ENCODE results near the gene EFNA1.
"Not testable (repeated sequence)": the region's sequence is repeated elsewhere in the genome, so short reads cannot be mapped to it uniquely, and the experiment has no call there.

EFNA1 gene

GRCh38 chr1:155166471-155167165, 38.9 kb downstream of the EFNA1 start:
- TF ChIP-seq ZNF274 (IDR thresholded peaks at IDR 0.05; ENCODE audit: low read depth, low read length) = no peak
- H3K4me3 ChIP-seq (ENCODE audit: low read length) = no peak overlapping the region

GRCh38 chr1:155167166-155168104, 39.8 kb downstream of the EFNA1 start:
- H3K4me3 ChIP-seq (ENCODE audit: low read length) = no peak overlapping the region
- no peak for TF ChIP-seq ZNF274 (IDR thresholded peaks at IDR 0.05; ENCODE audit: low read depth, low read length)

- not testable (repeated sequence) for H3K4me3 ChIP-seq (ENCODE audit: low read length)
These were observed 40.4 kb downstream of the EFNA1 start for GRCh38 chr1:155168105-155168445.

GRCh38 chr1:155168456-155169210, 41.0 kb downstream of the EFNA1 start:
- TF ChIP-seq ZNF274 (IDR thresholded peaks at IDR 0.05; ENCODE audit: low read depth, low read length) = no peak

GRCh38 chr1:155169541-155169940, 41.9 kb downstream of the EFNA1 start:
- H3K4me3 ChIP-seq (ENCODE audit: low read length) = no peak overlapping the region
- no peak for TF ChIP-seq ZNF274 (IDR thresholded peaks at IDR 0.05; ENCODE audit: low read depth, low read length)

More at GRCh38 chr1:155168456-155169210, 41.0 kb downstream of the EFNA1 start:
- H3K4me3 ChIP-seq (ENCODE audit: low read length) = no peak overlapping the region

GRCh38 chr1:155170101-155170785, 42.6 kb downstream of the EFNA1 start:
- no peak overlapping the region for H3K4me3 ChIP-seq (ENCODE audit: low read length)
- TF ChIP-seq ZNF274 (IDR thresholded peaks at IDR 0.05; ENCODE audit: low read depth, low read length) = no peak

GRCh38 chr1:155170806-155171205, 43.1 kb downstream of the EFNA1 start:
- no peak for TF ChIP-seq ZNF274 (IDR thresholded peaks at IDR 0.05; ENCODE audit: low read depth, low read length)
- no peak overlapping the region for H3K4me3 ChIP-seq (ENCODE audit: low read length)

GRCh38 chr1:155171836-155172731, 44.4 kb downstream of the EFNA1 start:
- TF ChIP-seq ZNF274 (IDR thresholded peaks at IDR 0.05; ENCODE audit: low read depth, low read length) = no peak
- peak overlapping the region; percentile 93 for H3K4me3 ChIP-seq (ENCODE audit: low read length)

GRCh38 chr1:155172732-155173477, 45.2 kb downstream of the EFNA1 start, which contains the start of gene KRTCAP2:
Gene KRTCAP2 (minus strand): TSS chr1:155173304. CDS start chr1:155173224, 80 bp downstream.
- no peak for TF ChIP-seq ZNF274 (IDR thresholded peaks at IDR 0.05; ENCODE audit: low read depth, low read length)
- H3K4me3 ChIP-seq (ENCODE audit: low read length) = peak within 1 kb of the TSS; percentile 93

GRCh38 chr1:155173478-155174323, 46.0 kb downstream of the EFNA1 start, which contains the start of gene TRIM46:
Gene TRIM46 (plus strand): TSS chr1:155173849. CDS start chr1:155173967, 118 bp downstream.
- H3K4me3 ChIP-seq (ENCODE audit: low read length) = peak within 1 kb of the TSS; percentile 93
- TF ChIP-seq ZNF274 (IDR thresholded peaks at IDR 0.05; ENCODE audit: low read depth, low read length) = no peak
